CD4-positive, alpha-beta T cell treated with Interleukin-15 for 4 hours (primary cell): ENCODE measurements around the gene DDX11.
"Not testable (repeated sequence)": the region's sequence is repeated elsewhere in the genome, so short reads cannot be mapped to it uniquely, and the experiment has no call there.

Experiments
- DNase-seq: peaks from one replicate; pipeline ENCODE4 v3.0.0-alpha.2; 2020; ENCODE audit warnings: low spot score

The DDX11 gene

DNA sequence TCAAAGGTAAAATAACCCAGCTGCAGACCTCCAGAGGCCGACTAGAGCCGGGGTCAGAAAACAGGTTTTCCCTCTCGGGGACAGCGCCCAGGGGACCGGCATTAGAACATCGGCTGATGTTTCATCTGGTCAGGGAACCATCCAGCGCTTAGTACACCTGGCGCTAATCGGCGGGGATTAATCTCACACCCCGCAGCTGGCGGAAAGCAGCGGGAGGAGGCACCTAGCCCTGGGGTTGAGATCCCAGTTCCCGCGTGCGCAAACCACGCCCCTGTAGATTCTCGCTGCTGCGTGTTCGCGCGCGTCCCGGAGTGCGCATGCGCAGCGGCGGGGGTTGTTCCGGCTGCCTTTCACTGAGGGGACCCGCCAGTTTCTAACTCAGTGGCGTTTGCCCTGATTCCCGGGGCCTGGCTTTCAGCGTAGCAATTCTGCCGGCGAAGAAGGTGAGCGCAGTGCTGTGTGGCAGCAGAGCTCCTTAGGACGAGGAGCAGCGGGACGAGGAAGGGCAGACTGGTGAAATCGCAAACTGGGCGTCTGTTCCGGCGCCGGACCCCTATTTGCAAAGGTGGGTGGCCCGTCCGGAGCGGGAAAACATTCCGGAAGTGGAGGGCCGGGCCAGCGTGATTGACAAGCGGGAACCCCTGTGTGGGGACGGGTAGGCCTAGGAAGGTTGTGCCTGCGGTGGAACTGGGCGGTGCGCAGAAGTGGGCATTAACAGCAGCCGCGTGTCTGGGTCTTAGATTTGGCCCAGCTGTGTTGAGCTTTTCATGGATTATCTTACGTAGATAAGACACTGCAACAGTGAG is at the start of gene DDX11:
Gene DDX11 (plus strand): TSS at position 334 of the 806 bp plus-strand sequence. CDS start 4,534 bp downstream, outside the sequence.
- peak; percentile 93 for DNase-seq

DNA sequence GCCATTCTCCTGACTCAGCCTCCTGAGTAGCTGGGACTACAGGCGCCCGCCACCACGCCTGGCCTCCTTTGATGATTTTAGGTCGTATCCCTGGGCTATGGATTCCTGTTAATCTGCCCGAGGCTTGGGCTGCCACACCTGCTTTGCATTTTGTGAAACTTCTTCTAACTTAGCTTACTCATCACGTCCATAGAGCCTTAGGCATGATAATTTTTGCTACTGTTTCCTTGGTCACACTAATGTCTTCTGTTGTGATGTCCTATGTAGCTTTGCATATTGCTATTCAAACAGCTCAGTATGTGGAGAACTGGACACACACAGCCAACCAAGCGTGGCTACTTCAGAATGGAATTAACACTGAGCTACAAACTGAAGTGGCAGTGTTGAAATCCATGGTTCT is 47.5 kb upstream of the DDX11 start:
- DNase-seq, result no peak

DNA sequence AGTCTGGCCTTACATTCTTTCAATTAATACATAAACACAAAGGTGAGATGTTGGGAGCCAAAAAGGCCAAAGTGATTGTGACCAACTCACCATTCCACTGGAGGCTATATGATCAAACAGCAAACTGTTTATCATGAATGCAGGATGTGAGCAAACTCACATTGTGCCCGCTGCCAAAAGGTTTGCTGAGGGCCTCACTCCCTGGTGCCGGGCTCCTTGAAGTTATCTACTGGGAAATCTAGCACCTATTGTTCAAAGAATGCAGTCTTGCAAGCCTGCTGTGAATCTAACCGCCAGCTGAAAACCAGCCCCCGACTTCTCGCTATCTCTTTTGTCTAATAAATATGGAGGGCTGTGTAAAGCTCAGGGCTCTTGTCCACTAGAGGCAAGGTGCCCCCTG is 46.7 kb upstream of the DDX11 start:
- DNase-seq, result not testable (repeated sequence)

GRCh38 chr12:31029468-31029867 is 44.2 kb upstream of the DDX11 start:
- no peak for DNase-seq

GRCh38 chr12:31029916-31030562 is 43.6 kb upstream of the DDX11 start:
- DNase-seq, result no peak

GRCh38 chr12:31031951-31032335 is 41.7 kb upstream of the DDX11 start:
- DNase-seq, result no peak

GRCh38 chr12:31033146-31033545 is 40.5 kb upstream of the DDX11 start:
- no peak for DNase-seq

GRCh38 chr12:31033681-31034080 is 40.0 kb upstream of the DDX11 start:
- no peak for DNase-seq

DNA sequence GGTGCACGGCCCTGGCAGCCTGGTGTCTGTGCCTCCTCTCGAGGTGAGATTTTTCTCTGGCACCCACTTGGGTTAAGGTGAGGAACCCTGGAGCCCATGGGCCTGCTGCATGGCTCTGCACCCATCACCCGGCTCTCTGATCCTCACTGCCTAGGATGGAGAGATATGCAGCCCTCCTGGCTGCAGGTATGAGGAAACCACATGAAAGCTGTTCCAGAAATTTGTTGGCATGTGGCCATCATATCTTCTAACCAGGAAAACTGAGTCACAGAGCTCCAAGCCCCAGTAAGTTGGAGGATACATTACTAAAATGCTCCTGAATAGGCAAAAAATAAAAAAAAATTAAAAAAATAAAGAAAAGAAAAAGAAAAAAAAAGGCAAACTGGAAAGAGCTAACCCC is 39.3 kb upstream of the DDX11 start:
- DNase-seq, result no peak

DNA sequence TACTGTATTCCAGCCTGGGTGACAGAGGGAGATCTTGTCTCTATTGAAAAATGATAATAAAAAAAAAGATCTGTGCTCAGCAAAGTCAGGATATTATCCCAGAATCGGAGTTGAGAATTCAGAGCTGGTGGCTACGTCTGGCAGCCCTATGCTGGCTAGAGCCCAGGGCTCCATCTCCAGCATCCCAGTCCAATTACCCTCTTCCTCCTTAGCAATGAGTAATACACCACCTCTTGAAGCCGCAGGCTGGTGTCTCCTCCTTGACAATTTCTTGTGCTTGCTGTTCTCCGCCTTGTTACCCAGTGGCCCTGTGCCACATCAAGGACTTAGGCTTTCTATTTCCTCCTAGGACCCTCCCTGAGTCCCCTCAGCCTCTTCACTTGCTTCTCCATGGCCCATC is 38.4 kb upstream of the DDX11 start:
- DNase-seq, result no peak

DNA sequence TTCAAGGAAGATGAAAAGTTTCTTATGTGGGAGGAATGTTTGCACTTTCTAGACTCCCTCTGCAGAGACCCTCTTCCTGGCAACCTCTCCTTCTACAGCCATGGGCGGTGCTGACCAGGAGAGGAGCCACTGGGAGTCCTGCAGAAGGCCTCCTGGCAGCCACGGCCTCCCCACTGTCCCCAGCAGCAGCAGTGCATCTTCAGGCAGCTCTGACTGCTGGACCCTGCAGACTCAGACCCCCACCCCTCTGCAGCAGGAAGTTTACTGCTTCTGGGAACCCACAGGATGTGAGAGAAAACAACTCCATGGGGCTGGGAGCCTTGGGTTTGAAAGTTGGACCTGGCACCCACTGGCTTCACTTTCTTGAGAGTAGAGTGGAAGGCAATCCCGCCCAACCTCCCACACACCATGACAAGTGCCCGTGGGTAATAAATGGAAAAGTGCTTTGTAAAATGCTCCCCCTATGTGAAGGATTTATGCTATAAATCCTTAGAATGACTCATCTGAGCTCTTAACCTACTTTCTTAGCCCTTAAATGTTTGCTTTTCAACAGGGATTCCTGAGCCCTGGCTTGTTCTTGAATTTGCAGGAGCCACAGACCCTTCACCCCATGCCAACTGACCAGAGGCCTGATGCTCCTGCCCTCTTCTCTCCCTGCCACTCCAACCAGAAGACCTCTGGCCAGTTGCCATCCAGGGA is 37.5 kb upstream of the DDX11 start:
- no peak for DNase-seq

DNA sequence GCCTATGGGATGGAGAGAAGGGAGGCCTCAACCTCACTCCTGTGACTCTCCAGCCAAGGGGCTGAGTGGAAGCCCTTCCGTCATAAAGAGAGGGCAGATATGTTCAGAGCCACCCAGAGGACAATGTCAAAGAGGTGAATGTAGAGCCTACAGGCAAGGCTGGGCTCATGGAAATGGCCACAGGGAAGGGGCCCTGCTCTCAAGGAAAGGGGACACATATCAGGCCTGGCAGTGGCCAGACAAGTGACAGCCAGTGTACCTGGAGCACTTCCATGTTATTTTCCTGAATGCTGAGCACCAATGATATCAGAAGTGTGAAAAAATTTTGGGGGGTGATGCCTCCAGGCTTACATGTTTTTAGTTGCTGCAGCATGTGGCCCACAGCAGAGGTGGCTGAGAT is 36.6 kb upstream of the DDX11 start:
- no peak for DNase-seq

GRCh38 chr12:31037931-31038330 is 35.7 kb upstream of the DDX11 start:
- no peak for DNase-seq

DNA sequence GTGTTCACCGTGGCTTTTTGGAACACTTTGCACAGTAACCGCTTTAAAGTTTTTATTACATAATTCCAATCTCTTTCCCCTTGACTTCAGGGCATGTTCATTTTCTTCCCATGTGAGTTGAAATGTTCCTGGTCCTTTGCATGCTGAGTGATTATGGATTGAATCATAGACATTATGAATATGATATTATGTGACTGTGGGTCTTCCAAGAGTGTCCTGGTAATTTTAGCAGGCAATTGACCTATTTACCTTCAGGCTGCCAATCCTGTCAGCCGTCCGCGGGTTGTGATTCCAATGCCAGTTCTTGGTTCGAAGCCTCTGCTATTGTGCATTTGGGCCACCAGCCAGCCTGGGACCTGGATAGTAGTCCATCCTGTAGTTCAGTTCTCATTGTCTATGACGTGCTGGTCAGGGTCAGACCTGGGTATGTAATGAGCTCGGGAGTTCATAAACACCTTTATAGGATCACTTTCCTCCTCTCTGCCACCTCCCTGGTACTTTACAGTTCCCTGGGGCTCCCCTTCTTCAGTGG is 32.6 kb upstream of the DDX11 start:
- no peak for DNase-seq

- DNase-seq, result not testable (repeated sequence)
These were observed 23.5 kb upstream of the DDX11 start for GRCh38 chr12:31050143-31050542.

DNA sequence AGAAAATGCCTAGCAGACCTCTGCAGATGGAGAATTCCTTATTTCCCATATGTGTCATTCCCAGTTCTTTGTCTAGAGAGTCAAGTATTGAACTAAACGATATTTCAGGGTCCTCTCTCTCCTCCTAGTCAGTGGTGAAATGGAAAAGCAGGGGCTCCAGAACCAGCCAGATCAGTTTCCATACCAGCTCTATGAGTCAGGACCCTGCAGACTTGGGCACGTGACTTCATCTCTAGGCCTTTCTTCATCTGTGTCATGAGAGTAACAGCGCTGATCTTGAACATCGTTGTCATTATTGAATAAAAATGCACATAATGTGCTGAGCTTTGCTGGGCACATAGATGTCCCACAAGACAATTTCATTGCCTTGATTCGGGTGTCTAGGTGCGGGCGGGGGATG is 23.1 kb upstream of the DDX11 start:
- DNase-seq, result not testable (repeated sequence)

- DNase-seq, result not testable (repeated sequence)
These were observed 22.0 kb upstream of the DDX11 start for GRCh38 chr12:31051692-31052091.

DNA sequence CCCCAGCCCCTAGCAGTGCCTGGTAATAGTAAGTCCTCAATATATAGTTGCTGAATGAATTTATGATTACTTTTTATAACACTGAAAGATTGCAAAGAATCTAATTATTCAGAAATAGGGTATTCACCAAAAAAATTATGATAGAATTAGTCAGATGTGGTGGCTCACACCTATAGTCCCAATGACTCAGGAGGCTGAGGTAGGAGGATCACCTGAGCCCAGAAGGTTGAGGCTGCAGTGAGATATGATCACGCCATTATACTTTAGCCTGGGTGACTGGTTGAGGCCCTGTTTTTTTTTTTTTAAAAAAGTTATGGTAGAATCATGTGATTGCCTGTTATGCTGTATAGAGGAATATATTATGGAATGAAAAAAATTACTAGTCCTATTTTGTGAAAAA is 21.5 kb upstream of the DDX11 start:
- not testable (repeated sequence) for DNase-seq

DNA sequence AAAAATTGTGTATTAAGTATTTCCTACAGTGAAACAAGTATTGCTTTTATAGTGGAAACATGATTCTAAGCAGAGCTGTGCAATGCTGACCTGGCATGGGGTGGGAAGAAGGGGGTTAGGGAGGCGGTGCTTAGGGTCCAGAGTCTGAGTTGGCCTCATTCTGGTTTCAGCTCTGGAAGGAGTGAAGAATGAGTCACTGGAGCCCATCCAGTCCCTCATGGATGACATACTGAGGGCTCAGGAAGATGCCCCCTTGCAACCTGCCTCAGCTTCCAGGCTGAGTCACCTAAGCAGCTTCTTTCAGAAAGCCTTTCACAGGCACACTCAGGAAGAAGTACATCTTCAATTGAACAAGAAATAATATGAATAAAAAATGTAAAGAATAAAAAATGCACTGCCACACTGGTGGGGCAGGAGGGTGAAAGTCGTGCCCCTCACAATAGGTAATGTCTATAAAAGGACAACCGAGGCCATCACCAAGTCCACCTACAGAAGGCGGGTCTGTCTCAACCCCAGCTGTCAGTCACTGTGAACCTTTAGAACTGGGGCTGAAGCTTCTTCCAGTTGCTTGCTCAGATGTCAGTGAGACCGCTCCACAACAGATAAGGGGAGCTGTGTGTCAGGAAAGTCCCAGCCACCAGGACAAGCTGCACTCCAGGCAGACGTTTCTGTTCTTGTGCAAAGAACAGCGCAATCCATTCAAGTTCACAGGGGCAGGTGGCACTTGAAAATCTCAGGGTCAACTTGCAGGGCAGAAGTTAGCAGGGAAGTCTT is 20.8 kb upstream of the DDX11 start:
- DNase-seq, result not testable (repeated sequence)

- not testable (repeated sequence) for DNase-seq
These were observed 19.7 kb upstream of the DDX11 start for GRCh38 chr12:31053944-31054343.

GRCh38 chr12:31057671-31058070 is 16.0 kb upstream of the DDX11 start:
- no peak for DNase-seq

DNA sequence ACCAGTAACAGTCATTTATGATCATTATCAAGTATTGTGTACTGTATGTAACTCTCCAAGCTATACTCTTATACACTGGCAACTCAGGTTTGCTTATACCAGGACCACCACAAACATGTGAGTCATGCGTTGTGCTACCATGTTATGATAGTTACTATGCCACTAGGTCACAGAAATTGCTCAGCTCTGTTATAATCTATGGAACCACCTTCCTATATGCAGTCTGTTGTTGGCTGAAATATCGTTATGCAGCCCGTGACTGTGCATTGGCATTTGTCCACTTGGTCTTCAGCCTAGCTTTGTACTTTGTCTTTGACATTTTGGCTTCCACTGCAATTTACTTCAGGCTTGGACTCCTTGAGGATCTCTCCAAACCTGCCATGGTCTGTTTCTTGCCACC is 7.5 kb upstream of the DDX11 start:
- not testable (repeated sequence) for DNase-seq
